ENCODE results near the gene EFCAB12.

DNA sequence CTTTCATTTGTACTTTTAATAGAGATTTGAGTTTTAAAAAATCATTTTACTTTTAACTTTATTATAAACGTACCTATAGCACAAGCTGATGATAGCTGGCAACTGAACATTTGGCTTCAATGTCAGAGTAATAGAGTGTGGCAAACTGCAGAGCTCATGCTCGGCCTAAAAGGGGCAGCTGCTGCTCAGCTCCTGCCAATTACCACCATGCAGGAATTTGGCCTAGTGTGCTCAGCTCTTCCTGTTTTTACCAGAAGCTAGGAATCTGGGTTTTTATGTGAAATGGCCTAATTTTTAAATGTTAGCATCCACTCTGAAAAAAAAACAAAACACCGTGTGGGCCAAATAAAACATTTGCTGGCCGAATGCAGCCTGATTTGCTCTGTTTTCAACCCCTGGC, 13.3 kb upstream of the EFCAB12 start:
- TF ChIP-seq, protein P1, sequence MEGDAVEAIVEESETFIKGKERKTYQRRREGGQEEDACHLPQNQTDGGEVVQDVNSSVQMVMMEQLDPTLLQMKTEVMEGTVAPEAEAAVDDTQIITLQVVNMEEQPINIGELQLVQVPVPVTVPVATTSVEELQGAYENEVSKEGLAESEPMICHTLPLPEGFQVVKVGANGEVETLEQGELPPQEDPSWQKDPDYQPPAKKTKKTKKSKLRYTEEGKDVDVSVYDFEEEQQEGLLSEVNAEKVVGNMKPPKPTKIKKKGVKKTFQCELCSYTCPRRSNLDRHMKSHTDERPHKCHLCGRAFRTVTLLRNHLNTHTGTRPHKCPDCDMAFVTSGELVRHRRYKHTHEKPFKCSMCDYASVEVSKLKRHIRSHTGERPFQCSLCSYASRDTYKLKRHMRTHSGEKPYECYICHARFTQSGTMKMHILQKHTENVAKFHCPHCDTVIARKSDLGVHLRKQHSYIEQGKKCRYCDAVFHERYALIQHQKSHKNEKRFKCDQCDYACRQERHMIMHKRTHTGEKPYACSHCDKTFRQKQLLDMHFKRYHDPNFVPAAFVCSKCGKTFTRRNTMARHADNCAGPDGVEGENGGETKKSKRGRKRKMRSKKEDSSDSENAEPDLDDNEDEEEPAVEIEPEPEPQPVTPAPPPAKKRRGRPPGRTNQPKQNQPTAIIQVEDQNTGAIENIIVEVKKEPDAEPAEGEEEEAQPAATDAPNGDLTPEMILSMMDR (IDR thresholded peaks at IDR 0.05), result no peak
- no peak for TF ChIP-seq POLR2A (IDR thresholded peaks at IDR 0.05)
- TF ChIP-seq EP300 (IDR thresholded peaks at IDR 0.05), result no peak
